ENCODE measurements around the gene ASPSCR1. TPM values are rescaled to one million over a fixed set of nuclear protein-coding genes. Genes with fewer than 3 reads are reported as not detected.

Gene ASPSCR1
- total RNA-seq, 1 experiment from 2014 or later, result 60.4 TPM

DNA sequence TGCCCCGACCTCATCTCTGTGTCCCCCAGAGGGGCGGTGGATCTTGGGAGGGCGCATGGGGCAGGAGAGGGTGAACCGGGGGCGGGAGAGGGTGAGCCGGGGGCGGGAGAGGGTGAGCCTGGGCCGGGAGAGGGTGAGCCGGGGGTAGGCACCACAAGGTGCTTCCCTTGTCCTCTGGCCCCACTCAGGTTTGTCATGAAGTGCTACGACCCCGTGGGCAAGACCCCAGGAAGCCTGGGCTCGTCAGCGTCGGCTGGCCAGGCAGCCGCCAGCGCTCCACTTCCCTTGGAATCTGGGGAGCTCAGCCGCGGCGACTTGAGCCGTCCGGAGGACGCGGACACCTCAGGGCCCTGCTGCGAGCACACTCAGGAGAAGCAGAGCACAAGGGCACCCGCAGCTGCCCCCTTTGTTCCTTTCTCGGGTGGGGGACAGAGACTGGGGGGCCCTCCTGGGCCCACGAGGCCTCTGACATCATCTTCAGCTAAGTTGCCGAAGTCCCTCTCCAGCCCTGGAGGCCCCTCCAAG is 18.9 kb downstream of the ASPSCR1 start:
- H3K4me1 Mint-ChIP-seq, result peaks cover 16% of the 10 kb centered on the region
- ATAC-seq (no peak), DNase-seq (ENCODE audit: low spot score) (peak; percentile 8)
- POLR2A ChIA-PET, result no interaction called here
- H3K9me3 Mint-ChIP-seq, result no peaks in the 10 kb centered on the region
- CTCF ChIA-PET, result interaction anchor here (0.6 to 2.7 kb wide), 25 partner anchors 9 to 157 kb away, joined by 3 to 19 read pairs (median 5); partner anchors contain the start of genes CENPX, LRRC45, MAFG and NOTUM
- H3K27me3 Mint-ChIP-seq (ENCODE audit: low read depth), result no peaks in the 10 kb centered on the region
- no peaks in the 10 kb centered on the region for H3K36me3 Mint-ChIP-seq
- peak overlapping the region; percentile 65; the same call in 1 of the 2 replicates for H3K27ac Mint-ChIP-seq
- TF ChIP-seq, protein P1, sequence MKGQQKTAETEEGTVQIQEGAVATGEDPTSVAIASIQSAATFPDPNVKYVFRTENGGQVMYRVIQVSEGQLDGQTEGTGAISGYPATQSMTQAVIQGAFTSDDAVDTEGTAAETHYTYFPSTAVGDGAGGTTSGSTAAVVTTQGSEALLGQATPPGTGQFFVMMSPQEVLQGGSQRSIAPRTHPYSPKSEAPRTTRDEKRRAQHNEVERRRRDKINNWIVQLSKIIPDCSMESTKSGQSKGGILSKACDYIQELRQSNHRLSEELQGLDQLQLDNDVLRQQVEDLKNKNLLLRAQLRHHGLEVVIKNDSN (CRISPR knock-in tag; IDR thresholded peaks at IDR 0.05), result no peak
- TF ChIP-seq, protein P2, sequence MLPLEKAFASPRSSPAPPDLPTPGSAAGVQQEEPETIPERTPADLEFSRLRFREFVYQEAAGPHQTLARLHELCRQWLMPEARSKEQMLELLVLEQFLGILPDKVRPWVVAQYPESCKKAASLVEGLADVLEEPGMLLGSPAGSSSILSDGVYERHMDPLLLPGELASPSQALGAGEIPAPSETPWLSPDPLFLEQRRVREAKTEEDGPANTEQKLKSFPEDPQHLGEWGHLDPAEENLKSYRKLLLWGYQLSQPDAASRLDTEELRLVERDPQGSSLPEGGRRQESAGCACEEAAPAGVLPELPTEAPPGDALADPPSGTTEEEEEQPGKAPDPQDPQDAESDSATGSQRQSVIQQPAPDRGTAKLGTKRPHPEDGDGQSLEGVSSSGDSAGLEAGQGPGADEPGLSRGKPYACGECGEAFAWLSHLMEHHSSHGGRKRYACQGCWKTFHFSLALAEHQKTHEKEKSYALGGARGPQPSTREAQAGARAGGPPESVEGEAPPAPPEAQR (CRISPR knock-in tag; IDR thresholded peaks at IDR 0.05), result no peak
- TF ChIP-seq FOXP1 (CRISPR knock-in tag; IDR thresholded peaks at IDR 0.05; ENCODE audit: borderline replicate concordance) (no peak), ZNF219 (CRISPR knock-in tag; IDR thresholded peaks at IDR 0.05; ENCODE audit: borderline replicate concordance) (no peak), FOXK1 (CRISPR knock-in tag; IDR thresholded peaks at IDR 0.05) (no peak), NR2C2 (CRISPR knock-in tag; IDR thresholded peaks at IDR 0.05) (no peak), NR3C1 (CRISPR knock-in tag; conservative IDR thresholded peaks at IDR 0.05; ENCODE audit: low read depth) (no peak), TEAD1 (CRISPR knock-in tag; IDR thresholded peaks at IDR 0.05) (no peak), TP53 (CRISPR knock-in tag; IDR thresholded peaks at IDR 0.05) (no peak), NR1H2 (CRISPR knock-in tag; IDR thresholded peaks at IDR 0.05) (no peak), TEAD4 (CRISPR knock-in tag; IDR thresholded peaks at IDR 0.05) (no peak)
- TF ChIP-seq, protein P3, sequence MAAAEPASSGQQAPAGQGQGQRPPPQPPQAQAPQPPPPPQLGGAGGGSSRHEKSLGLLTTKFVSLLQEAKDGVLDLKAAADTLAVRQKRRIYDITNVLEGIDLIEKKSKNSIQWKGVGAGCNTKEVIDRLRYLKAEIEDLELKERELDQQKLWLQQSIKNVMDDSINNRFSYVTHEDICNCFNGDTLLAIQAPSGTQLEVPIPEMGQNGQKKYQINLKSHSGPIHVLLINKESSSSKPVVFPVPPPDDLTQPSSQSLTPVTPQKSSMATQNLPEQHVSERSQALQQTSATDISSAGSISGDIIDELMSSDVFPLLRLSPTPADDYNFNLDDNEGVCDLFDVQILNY (CRISPR knock-in tag; IDR thresholded peaks at IDR 0.05), result no peak
- TF ChIP-seq, protein P4, sequence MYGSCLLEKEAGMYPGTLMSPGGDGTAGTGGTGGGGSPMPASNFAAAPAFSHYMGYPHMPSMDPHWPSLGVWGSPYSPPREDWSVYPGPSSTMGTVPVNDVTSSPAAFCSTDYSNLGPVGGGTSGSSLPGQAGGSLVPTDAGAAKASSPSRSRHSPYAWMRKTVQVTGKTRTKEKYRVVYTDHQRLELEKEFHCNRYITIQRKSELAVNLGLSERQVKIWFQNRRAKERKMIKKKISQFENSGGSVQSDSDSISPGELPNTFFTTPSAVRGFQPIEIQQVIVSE (CRISPR knock-in tag; IDR thresholded peaks at IDR 0.05; ENCODE audit: borderline replicate concordance), result no peak
- TF ChIP-seq, protein P5, sequence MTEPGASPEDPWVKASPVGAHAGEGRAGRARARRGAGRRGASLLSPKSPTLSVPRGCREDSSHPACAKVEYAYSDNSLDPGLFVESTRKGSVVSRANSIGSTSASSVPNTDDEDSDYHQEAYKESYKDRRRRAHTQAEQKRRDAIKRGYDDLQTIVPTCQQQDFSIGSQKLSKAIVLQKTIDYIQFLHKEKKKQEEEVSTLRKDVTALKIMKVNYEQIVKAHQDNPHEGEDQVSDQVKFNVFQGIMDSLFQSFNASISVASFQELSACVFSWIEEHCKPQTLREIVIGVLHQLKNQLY (CRISPR knock-in tag; IDR thresholded peaks at IDR 0.05), result no peak
- TF ChIP-seq, protein P6, sequence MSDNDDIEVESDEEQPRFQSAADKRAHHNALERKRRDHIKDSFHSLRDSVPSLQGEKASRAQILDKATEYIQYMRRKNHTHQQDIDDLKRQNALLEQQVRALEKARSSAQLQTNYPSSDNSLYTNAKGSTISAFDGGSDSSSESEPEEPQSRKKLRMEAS (CRISPR knock-in tag; IDR thresholded peaks at IDR 0.05), result no peak
- TF ChIP-seq, protein P7, sequence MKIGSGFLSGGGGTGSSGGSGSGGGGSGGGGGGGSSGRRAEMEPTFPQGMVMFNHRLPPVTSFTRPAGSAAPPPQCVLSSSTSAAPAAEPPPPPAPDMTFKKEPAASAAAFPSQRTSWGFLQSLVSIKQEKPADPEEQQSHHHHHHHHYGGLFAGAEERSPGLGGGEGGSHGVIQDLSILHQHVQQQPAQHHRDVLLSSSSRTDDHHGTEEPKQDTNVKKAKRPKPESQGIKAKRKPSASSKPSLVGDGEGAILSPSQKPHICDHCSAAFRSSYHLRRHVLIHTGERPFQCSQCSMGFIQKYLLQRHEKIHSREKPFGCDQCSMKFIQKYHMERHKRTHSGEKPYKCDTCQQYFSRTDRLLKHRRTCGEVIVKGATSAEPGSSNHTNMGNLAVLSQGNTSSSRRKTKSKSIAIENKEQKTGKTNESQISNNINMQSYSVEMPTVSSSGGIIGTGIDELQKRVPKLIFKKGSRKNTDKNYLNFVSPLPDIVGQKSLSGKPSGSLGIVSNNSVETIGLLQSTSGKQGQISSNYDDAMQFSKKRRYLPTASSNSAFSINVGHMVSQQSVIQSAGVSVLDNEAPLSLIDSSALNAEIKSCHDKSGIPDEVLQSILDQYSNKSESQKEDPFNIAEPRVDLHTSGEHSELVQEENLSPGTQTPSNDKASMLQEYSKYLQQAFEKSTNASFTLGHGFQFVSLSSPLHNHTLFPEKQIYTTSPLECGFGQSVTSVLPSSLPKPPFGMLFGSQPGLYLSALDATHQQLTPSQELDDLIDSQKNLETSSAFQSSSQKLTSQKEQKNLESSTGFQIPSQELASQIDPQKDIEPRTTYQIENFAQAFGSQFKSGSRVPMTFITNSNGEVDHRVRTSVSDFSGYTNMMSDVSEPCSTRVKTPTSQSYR (CRISPR knock-in tag; IDR thresholded peaks at IDR 0.05), result no peak
- H3K4me3 Mint-ChIP-seq, result no peak overlapping the region

DNA sequence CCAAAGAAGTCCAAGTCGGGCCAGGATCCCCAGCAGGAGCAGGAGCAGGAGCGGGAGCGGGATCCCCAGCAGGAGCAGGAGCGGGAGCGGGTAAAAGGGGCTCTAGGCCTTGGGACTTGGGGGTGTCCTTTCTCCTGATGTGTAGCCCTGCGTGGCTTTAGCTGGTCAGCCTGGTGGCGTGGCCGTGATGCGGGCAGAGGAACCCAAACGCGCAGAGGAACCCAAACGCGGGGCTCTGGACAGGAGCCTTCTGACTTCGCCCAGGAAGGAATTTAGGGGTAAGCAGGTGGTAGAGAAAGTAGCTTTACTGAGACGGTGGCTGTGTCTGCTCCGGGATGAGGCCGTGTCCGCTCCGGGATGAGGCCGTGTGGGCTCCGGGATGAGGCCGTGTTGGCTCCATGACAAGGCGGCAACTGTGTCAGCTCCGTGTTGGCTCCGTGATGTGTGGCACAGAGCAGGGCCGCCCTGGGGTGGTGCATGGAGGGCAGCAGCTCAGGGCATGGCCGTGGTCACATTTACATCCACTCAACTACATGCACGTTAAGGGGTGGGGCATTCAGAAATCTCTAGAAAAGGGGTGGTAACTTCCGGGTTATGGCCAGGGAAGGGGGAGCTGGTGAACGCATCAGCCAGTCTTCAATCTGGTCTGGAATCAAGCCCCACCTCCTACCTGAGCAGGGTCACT is 19.5 kb downstream of the ASPSCR1 start:
- Mint-ChIP-seq H3K4me3 (no peak overlapping the region), H3K4me1 (peaks cover 11% of the 10 kb centered on the region), H3K27me3 (ENCODE audit: low read depth) (no peaks in the 10 kb centered on the region), H3K27ac (no peak overlapping the region; the same call in 1 of the 2 replicates), H3K9me3 (no peaks in the 10 kb centered on the region), H3K36me3 (no peaks in the 10 kb centered on the region)
- ChIA-PET CTCF (interaction anchor here (0.8 to 2.7 kb wide), 11 partner anchors 16 to 107 kb away, joined by 3 to 19 read pairs (median 9); partner anchors contain the start of genes CENPX, LRRC45, NOTUM and RAC3), POLR2A (no interaction called here)
- TF ChIP-seq, protein P8, sequence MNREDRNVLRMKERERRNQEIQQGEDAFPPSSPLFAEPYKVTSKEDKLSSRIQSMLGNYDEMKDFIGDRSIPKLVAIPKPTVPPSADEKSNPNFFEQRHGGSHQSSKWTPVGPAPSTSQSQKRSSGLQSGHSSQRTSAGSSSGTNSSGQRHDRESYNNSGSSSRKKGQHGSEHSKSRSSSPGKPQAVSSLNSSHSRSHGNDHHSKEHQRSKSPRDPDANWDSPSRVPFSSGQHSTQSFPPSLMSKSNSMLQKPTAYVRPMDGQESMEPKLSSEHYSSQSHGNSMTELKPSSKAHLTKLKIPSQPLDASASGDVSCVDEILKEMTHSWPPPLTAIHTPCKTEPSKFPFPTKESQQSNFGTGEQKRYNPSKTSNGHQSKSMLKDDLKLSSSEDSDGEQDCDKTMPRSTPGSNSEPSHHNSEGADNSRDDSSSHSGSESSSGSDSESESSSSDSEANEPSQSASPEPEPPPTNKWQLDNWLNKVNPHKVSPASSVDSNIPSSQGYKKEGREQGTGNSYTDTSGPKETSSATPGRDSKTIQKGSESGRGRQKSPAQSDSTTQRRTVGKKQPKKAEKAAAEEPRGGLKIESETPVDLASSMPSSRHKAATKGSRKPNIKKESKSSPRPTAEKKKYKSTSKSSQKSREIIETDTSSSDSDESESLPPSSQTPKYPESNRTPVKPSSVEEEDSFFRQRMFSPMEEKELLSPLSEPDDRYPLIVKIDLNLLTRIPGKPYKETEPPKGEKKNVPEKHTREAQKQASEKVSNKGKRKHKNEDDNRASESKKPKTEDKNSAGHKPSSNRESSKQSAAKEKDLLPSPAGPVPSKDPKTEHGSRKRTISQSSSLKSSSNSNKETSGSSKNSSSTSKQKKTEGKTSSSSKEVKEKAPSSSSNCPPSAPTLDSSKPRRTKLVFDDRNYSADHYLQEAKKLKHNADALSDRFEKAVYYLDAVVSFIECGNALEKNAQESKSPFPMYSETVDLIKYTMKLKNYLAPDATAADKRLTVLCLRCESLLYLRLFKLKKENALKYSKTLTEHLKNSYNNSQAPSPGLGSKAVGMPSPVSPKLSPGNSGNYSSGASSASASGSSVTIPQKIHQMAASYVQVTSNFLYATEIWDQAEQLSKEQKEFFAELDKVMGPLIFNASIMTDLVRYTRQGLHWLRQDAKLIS (CRISPR knock-in tag; IDR thresholded peaks at IDR 0.05; ENCODE audit: borderline replicate concordance), result no peak
- peak; percentile 9 for DNase-seq (ENCODE audit: low spot score)
- ATAC-seq, result no peak
